AG04449 (cell line): ENCODE data around the gene ACOT7.

ENCODE experiments used
- CTCF ChIA-PET: fragments of 350-600 bp; formaldehyde crosslinking; extraction: SDS; loops from one replicate; lab custom pipeline; 2021; ENCODE audit warnings: antibody characterized with exemption; lab: Yijun Ruan, JAX
- POLR2A ChIA-PET: fragments of 400-600, 350-600 bp; formaldehyde crosslinking; extraction: SDS; loops from one replicate; lab custom pipeline; 2020; ENCODE audit warnings: antibody characterized with exemption, inconsistent platforms; lab: Yijun Ruan, JAX
- DNase-seq: peaks from one replicate; pipeline ENCODE4 v3.0.0-alpha.2; 2010; ENCODE audit warnings: low read depth, low spot score
- H3K4me3 ChIP-seq: 2 replicates; pipeline ENCODE4 v1.5.1; 2011; ENCODE audit warnings: low read depth, mild to moderate bottlenecking, control low read depth, low read length
- TF ChIP-seq, protein P1 (sequence below): IDR thresholded peaks from one replicate; pipeline ENCODE4 v1.5.1; 2011; ENCODE audit warnings: mild to moderate bottlenecking, moderate library complexity, low read length, control low read depth, inconsistent platforms; ENCODE audit not compliant: insufficient read depth; ENCODE audit errors: missing control alignments

Gene ACOT7

DNA sequence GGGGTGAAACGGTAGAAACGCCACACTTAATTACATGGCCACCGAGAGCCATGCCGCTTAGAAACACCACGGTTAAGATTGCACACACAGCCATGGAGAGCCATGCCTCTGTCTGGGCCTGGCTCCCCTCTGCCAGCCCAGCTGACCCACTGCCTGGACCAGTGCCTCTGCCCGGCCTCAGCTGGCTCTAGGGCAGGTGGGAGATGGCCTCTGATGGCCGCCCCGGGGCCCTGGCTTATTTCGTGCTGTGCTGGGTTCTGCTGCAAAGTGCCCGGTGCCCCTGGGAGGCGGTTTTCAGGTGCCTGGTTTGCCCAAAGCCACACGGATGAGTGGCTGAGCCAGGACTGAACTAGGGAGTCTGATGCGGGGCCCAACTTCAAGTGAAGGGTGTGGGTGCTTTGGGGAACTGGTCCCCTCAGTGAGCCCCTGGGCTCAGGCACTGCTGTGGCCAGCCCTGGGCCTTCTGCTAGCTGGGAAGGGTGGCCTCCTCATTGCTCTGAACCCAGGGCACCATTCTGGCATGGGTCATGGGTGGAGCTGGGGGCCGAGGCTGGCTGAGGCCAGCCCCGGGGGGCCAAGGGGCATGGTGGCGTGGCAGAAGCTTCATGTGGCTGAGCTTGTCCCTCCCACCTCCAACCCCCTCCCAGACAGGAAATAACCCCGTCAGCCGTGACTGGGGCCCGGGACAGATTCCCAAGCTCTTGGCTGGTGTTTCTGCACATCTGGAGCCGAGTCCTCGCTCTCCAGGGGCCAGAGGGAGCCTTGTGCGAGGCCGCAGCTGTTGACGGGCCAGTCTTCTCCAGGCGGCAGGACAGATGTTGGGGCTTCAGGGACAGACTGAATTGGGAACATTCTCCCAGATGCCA lies 130.8 kb downstream of the ACOT7 start:
- H3K4me3 ChIP-seq, result no peak overlapping the region
- DNase-seq, result no peak
- POLR2A ChIA-PET, result no interaction called here
- TF ChIP-seq, protein P1, sequence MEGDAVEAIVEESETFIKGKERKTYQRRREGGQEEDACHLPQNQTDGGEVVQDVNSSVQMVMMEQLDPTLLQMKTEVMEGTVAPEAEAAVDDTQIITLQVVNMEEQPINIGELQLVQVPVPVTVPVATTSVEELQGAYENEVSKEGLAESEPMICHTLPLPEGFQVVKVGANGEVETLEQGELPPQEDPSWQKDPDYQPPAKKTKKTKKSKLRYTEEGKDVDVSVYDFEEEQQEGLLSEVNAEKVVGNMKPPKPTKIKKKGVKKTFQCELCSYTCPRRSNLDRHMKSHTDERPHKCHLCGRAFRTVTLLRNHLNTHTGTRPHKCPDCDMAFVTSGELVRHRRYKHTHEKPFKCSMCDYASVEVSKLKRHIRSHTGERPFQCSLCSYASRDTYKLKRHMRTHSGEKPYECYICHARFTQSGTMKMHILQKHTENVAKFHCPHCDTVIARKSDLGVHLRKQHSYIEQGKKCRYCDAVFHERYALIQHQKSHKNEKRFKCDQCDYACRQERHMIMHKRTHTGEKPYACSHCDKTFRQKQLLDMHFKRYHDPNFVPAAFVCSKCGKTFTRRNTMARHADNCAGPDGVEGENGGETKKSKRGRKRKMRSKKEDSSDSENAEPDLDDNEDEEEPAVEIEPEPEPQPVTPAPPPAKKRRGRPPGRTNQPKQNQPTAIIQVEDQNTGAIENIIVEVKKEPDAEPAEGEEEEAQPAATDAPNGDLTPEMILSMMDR, result no peak
- CTCF ChIA-PET, result interaction anchor here (0.8 to 3.2 kb wide), 3 partner anchors 11 to 81 kb away, joined by 3 to 14 read pairs (median 3); no protein-coding TSS in a partner anchor

- DNase-seq, result no peak
- ChIA-PET CTCF (interaction anchor here (1.0 to 3.2 kb wide), 2 partner anchors 14 to 82 kb away, joined by 3 to 14 read pairs; no protein-coding TSS in a partner anchor), POLR2A (no interaction called here)
- TF ChIP-seq, protein P1, result no peak
- H3K4me3 ChIP-seq, result no peak overlapping the region; the same call in 1 of the 2 replicates
These were observed 132.0 kb downstream of the ACOT7 start for GRCh38 chr1:6261615-6261995.

DNA sequence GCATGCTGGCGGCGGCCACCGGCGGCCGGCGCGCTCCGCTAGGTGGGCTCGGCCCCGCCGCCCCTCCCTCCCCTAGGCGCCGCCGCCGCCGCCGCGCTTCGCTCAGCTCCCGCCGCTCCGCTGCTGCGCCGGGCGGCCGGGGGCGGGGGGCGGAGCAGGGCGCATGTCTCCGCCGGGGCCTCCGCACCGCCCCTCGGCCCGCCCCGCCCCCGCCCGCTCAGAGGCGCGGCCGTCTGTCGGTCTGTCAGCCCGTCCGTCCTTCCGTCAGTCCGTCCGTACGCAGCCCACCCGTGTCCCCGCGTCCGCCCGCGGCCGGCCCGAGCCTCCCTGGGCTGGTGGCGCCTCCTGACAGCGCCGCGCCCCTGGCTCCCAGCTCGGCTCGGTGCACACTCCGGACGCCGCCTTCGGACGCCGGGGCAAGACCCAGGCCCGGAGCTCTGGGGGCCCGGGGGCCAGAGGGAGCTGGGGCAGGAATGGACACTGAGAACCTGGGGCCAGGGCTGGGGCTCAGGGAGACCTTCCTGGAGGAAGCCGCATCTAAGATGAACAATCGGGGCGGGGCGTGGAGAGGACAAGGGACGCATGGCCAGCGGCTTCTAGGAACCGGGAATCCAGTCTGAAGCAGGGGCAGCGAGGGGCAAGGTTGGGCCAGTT lies 132.5 kb downstream of the ACOT7 start, which contains the start of gene GPR153:
Gene GPR153, minus strand, starts transcription at position 138 of the 654 bp plus-strand sequence. CDS start 6,193 bp downstream, outside the sequence.
- ChIA-PET POLR2A (no interaction called here), CTCF (interaction anchor here (0.9 to 3.2 kb wide), 3 partner anchors 14 to 83 kb away, joined by 3 to 14 read pairs (median 6); no protein-coding TSS in a partner anchor)
- TF ChIP-seq, protein P1, result no peak
- no peak for DNase-seq
- peak within 1 kb of the TSS; percentile 60 for H3K4me3 ChIP-seq

GRCh38 chr1:6260433-6260934 lies 133.1 kb downstream of the ACOT7 start:
- POLR2A ChIA-PET, result no interaction called here
- TF ChIP-seq, protein P1, result no peak

DNA sequence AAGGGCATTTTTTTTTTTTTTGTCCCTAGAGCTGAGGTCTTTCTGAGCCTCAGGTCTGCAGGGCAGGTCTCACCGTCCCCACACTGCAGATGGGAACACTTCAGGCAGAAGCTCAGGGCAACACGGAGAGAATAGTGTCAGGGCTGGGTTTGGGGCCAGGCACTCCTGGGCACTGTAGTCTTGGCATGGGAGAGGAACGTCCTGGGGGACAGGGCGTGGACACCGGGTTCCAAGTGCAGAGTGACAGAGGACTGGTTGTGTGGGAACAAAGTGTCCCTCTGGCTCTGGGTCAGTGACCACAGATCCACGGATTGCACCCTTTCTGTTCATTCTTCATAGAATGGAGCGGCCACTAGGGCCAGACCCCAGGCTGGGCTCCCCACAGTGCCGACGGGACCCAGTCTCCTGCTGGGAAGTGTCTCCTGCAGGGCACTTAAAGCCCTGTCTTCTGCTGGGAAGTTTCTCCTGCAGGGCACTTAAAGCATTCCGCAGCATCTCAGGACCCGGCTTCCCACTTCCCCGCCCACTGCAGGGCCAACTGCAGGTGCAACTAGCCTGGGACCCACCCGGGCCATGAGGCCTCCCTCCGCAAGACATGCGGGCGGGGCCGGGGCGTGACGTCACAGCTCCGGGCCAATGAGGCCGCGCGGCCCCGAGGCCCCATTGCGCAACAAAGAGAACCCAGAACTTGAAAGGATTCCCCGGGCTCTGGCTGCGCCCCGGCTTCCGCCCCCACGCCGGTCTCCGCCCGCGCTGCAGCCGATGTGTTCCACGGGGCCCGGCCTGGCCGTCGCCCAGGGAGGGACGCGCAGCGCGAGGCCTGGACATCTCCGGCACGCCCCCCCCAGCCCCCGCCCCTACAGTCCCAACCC lies 133.8 kb downstream of the ACOT7 start:
- POLR2A ChIA-PET, result no interaction called here
- no peak for DNase-seq
- peak overlapping the region; percentile 60 for H3K4me3 ChIP-seq
- CTCF ChIA-PET, result interaction anchor here (1.2 to 5.8 kb wide), 3 partner anchors 9 to 84 kb away, joined by 4 to 42 read pairs (median 6); no protein-coding TSS in a partner anchor
- TF ChIP-seq, protein P1, result no peak

More at GRCh38 chr1:6260433-6260934, 133.1 kb downstream of the ACOT7 start:
- DNase-seq, result no peak
- H3K4me3 ChIP-seq, result peak overlapping the region; percentile 60
- CTCF ChIA-PET, result interaction anchor here (0.9 to 5.8 kb wide), 4 partner anchors 13 to 83 kb away, joined by 3 to 42 read pairs (median 10); no protein-coding TSS in a partner anchor
